Ectodermal cell (in vitro differentiated cells): ENCODE data around the gene S100A16.
"Not testable (repeated sequence)": the region's sequence is repeated elsewhere in the genome, so short reads cannot be mapped to it uniquely, and the experiment has no call there.

ENCODE experiments used
- H3K27ac ChIP-seq: 2 replicates; pipeline ENCODE4 v1.7.0; 2013; ENCODE audit warnings: mild to moderate bottlenecking, low read depth, low read length; ENCODE audit not compliant: insufficient read depth, poor library complexity, severe bottlenecking
- H3K27me3 ChIP-seq: 2 replicates; pipeline ENCODE4 v1.7.0; 2013; ENCODE audit warnings: mild to moderate bottlenecking, low read length; ENCODE audit not compliant: insufficient read depth, control insufficient read depth, poor library complexity, severe bottlenecking
- H3K36me3 ChIP-seq: one replicate; pipeline ENCODE4 v1.7.0; 2013; ENCODE audit warnings: low read length; ENCODE audit not compliant: control insufficient read depth, insufficient read depth
- H3K4me1 ChIP-seq: one replicate; pipeline ENCODE4 v1.7.0; 2013; ENCODE audit warnings: low read length; ENCODE audit not compliant: control insufficient read depth, insufficient read depth
- H3K4me3 ChIP-seq: 2 replicates; pipeline ENCODE4 v1.7.0; 2013; ENCODE audit warnings: low read depth, low read length, control low read depth; ENCODE audit not compliant: insufficient read depth
- H3K9me3 ChIP-seq: 2 replicates; pipeline ENCODE4 v1.7.0; 2013; ENCODE audit warnings: mild to moderate bottlenecking, low read length, moderate library complexity; ENCODE audit not compliant: control insufficient read depth
- WGBS, 2 experiments: methylation state at CpG; one replicate each; pipeline ENCODE4 v1.1.7; 2013; ENCODE audit warnings: missing lambda C conversion rate in 2 of 2; 5-methylcytosine and 5-hydroxymethylcytosine counted together

Gene S100A16

DNA sequence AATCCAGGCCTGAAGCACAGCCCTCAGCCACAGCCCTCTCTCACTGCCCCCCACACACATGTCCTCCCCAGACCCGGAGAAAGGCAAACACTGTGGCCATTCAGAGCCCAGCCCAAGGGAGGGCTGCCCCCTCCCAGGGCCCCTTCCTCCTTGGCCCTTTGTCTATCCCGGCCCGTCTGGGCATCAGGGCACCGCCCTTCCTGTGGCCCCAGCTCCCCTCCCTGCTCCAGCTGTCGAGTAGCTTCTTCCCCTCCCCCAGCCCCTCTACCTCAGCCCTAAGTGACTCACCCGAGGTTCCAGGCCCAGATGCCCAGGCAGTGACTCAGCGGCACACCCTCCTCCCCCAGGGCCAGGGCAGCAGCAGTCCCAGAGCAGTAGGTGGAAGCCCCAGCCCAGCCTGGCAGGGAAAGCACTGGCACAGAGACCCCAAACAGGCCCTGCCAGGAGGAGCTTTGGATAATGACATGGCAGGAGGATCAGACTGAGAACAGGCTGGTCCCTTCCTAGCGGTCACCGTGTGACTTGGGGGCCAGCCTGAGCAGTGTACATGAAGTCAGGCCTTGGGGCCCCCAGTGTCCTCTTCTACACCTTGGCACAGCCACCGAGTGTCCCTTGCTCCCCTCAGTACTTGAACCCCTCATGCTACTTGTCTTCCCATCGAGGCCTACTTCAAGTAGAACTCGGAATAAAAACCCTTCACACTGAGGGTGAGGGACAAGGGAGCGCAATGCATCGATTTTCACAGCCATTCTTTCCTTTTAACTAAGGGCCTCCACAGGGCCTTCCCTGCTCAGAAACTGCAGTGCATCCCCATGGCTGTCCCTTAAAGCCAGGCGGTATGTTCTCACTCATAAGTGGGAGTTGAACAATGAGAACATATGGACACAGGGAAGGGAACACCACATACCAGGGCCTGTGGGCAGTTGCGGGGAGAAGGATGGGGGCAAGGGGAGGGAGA is 46.2 kb downstream of the S100A16 start:
- Histone ChIP-seq H3K9me3 (no peaks in the 10 kb centered on the region), H3K4me3 (no peak overlapping the region), H3K27me3 (no peaks in the 10 kb centered on the region), H3K27ac (peak overlapping the region; percentile 37), H3K4me1 (peaks cover 18% of the 10 kb centered on the region), H3K36me3 (no peaks in the 10 kb centered on the region)
- whole genome bisulfite sequencing, 2 experiments = 52 to 57% methylated on average over 16 of the region's 16 CpGs

DNA sequence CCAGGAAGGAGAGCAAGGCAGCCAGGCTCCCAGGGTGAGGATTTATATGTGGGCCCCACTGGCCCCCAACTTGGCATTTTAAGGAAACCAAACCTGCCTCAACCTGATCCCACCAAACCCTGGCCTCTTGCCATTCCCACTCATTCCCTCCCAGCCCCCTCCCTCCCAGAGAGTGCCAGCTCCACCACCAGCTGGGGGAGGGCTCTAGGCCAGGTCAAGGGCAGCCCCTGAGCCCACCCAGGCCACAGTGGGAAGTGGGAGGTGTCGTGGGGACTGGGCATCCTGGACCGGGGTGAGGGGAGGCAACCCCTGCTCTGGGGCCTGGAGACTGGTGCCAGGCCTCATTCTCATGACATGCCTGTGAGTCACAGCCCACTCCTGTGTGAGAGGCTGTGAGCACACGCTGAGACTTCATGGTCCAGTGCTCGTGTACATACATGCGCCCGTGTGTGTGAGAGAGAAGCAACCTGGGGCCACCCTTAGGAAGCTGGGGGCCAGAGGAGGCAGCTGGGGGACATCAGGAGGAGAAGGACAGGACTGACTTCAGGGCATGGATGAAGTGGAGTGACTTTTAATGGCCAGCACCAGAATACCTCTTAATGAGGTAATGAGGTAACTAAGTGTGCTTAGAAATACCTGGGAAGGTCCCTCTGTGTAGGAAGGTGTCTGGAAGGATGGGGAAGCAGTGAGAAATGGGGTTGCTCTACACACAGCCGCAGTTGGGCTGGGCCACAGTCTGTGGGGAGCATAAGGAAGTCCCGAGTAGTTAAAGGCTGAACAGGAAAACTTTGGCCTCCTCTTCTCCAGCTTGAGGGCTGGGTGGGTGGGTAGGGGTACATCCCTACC is 47.2 kb downstream of the S100A16 start, which contains the start of gene S100A2:
Gene S100A2 (minus strand): TSS at position 316 of the 846 bp plus-strand sequence. CDS start 1,967 bp downstream, outside the sequence.
- no peak within 1 kb of the TSS for H3K27ac ChIP-seq
- H3K4me3 ChIP-seq = no peak within 1 kb of the TSS
- H3K27me3 ChIP-seq = no peaks in the 10 kb centered on the region
- no peaks in the 10 kb centered on the region for H3K36me3 ChIP-seq
- peaks cover 18% of the 10 kb centered on the region for H3K4me1 ChIP-seq
- no peaks in the 10 kb centered on the region for H3K9me3 ChIP-seq
- 84 to 85% methylated on average over 7 to 8 of the region's 8 CpGs for WGBS, 2 experiments

DNA sequence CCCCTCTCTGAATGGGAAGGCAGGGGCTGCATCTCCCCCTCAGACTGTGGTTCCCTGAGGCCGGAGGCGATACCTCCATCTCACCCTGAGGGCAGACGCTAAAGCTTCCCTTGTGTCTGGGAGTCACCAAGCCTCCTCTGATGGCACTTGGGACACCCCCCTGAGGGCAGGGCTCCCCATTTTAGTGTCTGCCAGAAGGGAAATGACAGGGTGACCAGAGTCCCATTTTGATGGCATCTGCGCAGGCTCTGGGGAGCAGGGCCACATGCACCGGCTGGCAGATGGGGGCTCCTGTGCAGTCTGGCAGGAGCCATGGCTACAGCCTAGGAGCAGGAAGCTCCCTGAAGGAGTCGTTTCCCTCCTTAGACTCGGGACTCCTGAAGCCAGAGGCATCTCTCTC is 48.9 kb downstream of the S100A16 start:
- Histone ChIP-seq H3K4me1 (peaks cover 18% of the 10 kb centered on the region), H3K36me3 (no peaks in the 10 kb centered on the region), H3K27me3 (no peaks in the 10 kb centered on the region), H3K9me3 (no peaks in the 10 kb centered on the region), H3K4me3 (no peak overlapping the region), H3K27ac (no peak overlapping the region)
- 91 to 92% methylated on average over 7 of the region's 7 CpGs for WGBS, 2 experiments

DNA sequence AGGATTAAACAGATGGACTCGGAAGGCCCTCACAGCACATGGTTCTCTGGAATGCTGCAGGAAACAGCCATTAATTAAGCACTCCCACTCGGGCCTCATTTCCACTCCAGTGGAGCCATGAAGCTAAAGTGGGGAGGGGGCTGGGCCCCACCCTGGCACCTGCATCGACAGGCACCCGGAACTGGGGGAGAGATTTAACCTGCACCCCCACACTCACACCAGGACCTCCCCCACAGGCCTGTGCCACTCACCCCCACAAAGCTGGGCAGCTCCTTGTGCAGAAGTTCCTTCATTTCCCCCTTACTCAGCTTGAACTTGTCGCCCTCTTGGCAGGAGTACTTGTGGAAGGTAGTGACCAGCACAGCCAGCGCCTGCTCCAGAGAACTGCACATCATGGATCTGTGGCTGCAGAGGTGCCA is 49.4 kb downstream of the S100A16 start:
- H3K27ac ChIP-seq = no peak overlapping the region
- 83 to 86% methylated on average over 6 of the region's 6 CpGs for WGBS, 2 experiments
- no peak overlapping the region for H3K4me3 ChIP-seq
- peaks cover 18% of the 10 kb centered on the region for H3K4me1 ChIP-seq
- no peaks in the 10 kb centered on the region for H3K9me3 ChIP-seq
- no peaks in the 10 kb centered on the region for H3K27me3 ChIP-seq
- H3K36me3 ChIP-seq = no peaks in the 10 kb centered on the region

DNA sequence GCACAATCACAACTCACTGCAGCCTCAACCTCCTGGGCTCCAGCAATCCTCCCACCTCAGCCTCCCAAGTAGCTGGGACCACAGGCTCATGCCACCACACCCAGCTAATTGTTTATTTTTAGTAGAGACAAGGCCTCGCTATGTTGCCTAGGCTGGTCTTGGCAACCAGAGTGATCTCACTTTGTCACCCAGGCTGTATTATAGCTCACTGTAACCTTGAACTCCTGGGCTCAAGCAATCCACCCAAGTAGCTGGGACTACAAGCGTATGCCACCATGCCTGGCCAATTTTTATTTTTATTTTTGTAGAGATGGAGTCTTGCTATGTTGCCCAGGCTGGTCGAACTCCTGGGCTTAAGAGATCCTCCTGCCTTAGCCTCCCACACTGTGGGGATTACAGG is 50.9 kb downstream of the S100A16 start:
- H3K27ac ChIP-seq, H3K27me3 ChIP-seq, H3K36me3 ChIP-seq, H3K9me3 ChIP-seq, H3K4me1 ChIP-seq, H3K4me3 ChIP-seq: not testable (repeated sequence)
- WGBS, 2 experiments = 96 to 97% methylated on average over 3 of the region's 3 CpGs

DNA sequence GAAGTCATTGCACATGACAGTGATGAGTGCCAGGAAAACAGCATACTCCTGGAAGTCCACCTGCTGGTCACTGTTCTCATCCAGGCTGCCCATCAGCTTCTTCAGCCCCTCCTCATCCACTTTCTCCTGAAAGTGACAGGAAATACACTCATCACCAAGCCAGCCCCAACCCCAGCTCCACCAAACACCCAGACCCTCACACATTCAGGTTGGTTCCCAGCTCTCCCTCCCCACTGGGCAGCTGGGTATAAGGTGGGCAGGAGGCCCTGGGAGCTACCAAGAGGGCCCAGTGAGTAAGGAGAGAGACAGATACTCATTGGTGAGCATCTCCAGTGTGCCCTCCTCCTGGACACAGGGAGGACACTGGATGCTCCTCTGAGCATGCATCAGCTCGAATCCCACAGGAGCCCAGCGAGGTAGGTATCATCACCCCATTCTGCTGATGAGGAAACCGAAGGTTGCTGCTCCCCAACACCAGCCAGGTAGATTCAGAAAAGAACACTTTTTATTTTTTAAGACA is 51.4 kb downstream of the S100A16 start:
- Histone ChIP-seq H3K27me3 (no peaks in the 10 kb centered on the region), H3K27ac (no peak overlapping the region), H3K4me3 (no peak overlapping the region), H3K36me3 (no peaks in the 10 kb centered on the region), H3K4me1 (peaks cover 3% of the 10 kb centered on the region), H3K9me3 (no peaks in the 10 kb centered on the region)
- 93 to 95% methylated on average over 3 of the region's 3 CpGs for WGBS, 2 experiments

DNA sequence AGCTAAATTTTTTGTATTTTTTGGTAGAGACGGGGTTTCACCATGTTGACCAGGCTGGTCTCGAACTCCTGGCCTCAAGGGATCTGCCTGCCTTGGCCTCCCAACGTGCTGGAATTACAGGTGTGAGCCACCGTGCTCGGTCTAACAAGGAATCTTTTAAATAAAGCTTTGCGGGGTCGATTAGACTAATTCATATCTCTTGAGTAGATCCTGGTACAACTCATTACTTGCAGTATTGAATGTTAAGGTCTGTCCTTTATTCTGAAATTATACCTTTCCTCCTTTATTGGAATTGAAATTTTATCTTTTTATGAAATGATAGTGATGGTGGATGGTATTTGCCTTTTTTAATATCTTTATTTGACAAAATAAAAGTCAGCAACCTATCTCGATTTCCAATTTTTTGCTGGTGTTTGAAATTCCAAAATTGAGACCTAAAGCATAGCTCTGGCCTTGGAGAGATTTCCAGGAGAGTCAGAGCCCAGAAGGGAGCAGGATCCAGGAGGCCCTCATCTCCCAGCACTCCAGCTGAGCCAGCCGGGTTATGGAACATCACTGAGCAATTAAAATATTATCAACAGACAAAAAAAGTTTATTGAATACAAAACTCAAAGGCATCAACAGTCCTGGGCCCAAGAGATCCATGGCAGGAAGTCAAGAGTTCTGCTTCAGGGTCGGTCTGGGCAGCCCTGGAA is 52.0 kb downstream of the S100A16 start:
- no peak overlapping the region for H3K4me3 ChIP-seq
- H3K4me1 ChIP-seq = no peaks in the 10 kb centered on the region
- H3K9me3 ChIP-seq = no peaks in the 10 kb centered on the region
- 88 to 92% methylated on average over 10 of the region's 10 CpGs for WGBS, 2 experiments
- no peak overlapping the region for H3K27ac ChIP-seq
- no peaks in the 10 kb centered on the region for H3K36me3 ChIP-seq
- H3K27me3 ChIP-seq = no peaks in the 10 kb centered on the region

DNA sequence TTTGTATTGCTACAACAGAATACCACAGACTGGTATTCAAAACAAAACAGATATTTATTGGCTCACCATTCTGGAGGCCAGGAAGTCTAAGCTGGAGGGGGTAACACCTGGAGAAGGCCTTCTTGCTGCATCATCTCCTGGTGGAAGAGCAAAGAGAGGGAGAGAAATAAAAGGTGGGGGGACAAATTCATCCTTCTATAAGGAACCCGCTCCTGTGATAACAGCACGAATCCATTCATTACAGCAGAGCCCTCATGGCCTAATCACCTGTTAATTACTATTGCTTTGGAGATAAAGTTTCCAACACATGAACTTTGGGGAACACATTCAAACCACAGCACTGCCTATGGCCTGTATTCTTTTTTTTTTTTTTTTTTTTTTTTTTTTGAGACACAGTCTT is 52.7 kb downstream of the S100A16 start:
- H3K9me3 ChIP-seq = no peaks in the 10 kb centered on the region
- no peak overlapping the region for H3K27ac ChIP-seq

DNA sequence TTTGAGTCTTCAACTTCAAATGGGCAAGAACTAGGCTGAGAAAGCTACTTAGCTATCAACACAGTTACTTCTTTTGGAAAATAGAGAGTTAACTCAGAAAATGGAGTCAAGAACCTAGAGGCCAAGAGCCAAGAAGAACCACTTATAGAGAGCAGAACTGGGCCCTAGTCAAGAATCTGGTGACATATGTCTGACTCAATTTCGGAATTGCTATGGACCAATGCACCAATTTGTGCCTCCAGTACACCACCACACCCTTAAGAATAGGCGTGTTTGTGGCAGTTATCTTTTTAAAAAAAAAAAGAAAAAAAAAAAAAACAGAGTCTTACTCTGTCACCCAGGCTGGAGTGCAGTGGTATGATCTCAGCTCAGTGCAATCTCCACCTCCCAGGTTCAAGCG is 55.1 kb downstream of the S100A16 start:
- 88 to 91% methylated on average over 2 to 3 of the region's 3 CpGs for WGBS, 2 experiments
- H3K27me3 ChIP-seq = no peaks in the 10 kb centered on the region
- no peak overlapping the region for H3K4me3 ChIP-seq
- no peak overlapping the region for H3K27ac ChIP-seq
- no peaks in the 10 kb centered on the region for H3K9me3 ChIP-seq
- peaks cover 4% of the 10 kb centered on the region for H3K4me1 ChIP-seq
- H3K36me3 ChIP-seq = no peaks in the 10 kb centered on the region

More for the DNA sequence above, 52.7 kb downstream of the S100A16 start:
- no peaks in the 10 kb centered on the region for H3K4me1 ChIP-seq
- H3K27me3 ChIP-seq = no peaks in the 10 kb centered on the region
- 91 to 97% methylated on average over 2 of the region's 2 CpGs for WGBS, 2 experiments
- H3K4me3 ChIP-seq = no peak overlapping the region
- no peaks in the 10 kb centered on the region for H3K36me3 ChIP-seq
